ENCODE results near the gene SKIC3. TPM values are rescaled to one million over a fixed set of nuclear protein-coding genes. Genes with fewer than 3 reads are reported as not detected.

The SKIC3 gene
- 117 and 119 TPM in 2 replicates for total RNA-seq

DNA sequence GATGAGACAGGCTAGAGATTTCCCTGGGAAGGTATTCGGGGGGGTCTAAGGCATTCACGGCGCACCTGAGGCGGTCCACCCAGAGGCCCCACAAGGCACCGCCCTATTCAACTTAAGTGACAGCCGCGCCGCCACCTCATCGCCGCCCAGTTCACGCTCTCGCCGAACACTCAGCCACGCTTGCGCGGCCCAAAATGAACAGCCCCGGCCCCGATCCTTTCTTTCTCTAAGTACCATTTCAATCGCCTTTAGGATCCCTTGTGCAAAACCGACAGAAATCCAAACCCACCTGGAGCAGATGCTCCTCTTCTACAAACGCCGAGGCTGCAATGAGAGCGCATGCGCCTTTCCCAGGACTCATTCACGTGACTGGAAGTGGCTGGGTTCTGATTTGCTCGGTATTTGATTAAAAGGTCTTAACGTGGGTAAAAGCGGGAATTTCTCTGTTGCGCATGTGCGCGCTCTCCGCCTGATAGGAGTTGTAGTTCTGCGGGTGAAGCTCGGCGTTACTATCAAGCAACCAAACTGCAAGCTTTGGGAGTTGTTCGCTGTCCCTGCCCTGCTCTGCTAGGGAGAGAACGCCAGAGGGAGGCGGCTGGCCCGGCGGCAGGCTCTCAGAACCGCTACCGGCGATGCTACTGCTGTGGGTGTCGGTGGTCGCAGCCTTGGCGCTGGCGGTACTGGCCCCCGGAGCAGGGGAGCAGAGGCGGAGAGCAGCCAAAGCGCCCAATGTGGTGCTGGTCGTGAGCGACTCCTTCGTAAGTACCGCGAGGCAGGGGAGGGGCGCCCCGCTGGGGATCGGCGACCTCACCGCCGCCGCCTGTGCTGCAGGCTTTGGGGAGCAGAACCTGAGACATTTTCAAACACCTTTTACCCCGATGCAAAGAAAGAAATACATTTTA, at the start of gene SKIC3, which contains the start of gene ARSK:
Gene SKIC3, minus strand, starts transcription at position 331 of the 902 bp plus-strand sequence. CDS start 7,827 bp downstream, outside the sequence.
Gene ARSK, plus strand, starts transcription at position 455 of the 902 bp plus-strand sequence. Its CDS starts 178 bp downstream, at position 633.
- DNase-seq: peak; percentile 99

DNA sequence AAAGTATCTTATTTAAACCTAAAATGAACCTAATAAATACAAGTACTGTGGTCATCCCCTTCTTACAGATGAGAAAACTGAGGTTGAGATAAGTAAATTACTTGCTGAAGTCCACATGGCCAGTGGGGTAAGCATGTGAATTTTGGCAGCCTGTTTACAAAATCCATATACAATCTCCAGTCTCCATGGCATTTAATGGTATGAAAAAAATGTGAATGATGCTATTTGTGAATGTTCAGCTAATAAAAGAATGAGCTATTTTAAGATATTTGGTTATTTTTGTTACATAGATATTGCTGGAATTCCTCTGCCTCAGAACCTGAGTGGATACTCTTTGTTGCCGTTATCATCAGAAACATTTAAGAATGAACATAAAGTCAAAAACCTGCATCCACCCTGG, 45.8 kb upstream of the SKIC3 start:
- DNase-seq: no peak

DNA sequence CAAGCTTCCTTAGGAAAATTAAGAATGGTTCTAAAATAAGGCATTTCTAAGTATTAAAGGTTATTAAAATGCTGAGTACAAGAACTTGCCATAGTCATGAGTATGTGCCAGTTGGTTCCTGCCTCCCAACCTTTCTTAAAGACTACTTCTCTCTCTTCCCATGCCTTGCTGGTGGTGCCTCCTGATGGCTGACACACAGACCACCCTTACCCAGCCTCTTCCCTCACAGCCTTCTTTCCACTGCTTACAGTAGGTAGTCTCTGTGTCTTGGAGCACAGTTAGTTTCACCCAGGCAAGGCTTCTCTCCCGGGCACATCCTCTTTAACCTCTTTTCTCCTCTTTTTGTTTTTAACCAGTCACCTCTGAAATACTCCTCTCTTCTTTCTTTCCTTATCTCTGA, 44.5 kb upstream of the SKIC3 start:
- no peak for DNase-seq

DNA sequence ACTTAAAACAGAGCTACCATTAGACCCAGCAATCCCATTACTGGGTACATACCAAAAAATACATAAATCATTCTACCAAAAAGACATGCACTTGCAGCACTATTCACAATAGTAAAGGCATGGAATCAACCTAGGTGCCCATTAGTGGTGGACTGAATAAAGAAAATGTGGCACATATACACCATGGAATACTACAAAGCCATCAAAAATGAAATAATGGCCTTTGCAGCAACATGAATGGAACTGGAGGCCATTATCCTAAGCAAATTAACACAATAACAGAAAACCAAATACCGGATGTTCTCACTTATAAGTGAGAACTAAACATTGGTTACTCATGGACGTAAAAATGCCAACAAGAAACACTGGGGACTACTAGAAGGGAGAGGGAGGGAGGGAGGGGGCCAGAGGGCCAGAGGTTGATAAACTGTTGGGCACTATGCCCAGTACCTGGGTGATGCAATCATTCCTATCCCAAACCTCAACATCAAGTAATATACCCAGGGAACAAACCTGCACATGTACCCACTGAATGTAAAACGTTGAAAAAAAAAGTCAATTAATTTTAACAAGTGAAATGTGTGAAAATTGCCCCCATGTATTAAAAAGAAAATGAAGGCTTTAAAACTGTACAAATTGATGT, 40.6 kb upstream of the SKIC3 start:
- DNase-seq: no peak

DNA sequence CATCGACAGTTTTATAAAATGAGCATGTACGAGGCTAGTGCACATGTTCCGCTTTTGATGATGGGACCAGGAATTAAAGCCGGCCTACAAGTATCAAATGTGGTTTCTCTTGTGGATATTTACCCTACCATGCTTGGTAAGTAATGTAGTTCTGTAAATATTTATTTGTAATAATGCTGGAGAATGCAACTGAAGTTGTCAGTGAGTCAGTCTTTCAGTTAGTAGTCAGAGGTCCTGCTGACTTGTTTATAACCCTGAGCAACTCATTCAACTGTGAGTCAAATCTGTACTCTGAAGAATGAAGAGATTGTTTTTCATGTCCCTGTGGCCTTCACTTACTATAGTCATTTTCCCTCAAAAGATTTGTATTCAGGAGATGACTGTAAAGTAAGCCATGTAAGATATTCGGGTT, 36.7 kb upstream of the SKIC3 start:
- DNase-seq: peak; percentile 64

DNA sequence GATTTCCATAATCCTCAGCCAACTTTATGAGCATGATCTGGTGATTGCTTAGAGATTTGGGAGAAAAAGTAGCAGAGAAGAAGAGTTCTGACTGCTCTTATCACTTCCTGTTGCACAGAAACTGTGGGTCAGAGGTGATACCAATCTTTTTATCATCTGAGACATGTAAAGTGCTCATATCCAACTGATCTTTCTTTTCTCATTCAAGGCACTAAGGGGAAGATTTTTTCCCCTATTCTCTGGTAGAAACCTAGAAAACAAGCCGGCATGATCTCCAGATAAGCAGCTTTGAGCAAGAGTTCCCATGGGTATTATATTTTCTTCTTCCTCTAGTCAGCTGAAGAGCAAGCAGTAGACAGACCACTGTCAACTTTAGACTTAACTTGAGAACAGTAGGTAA, 36.1 kb upstream of the SKIC3 start:
- DNase-seq: peak; percentile 2

DNA sequence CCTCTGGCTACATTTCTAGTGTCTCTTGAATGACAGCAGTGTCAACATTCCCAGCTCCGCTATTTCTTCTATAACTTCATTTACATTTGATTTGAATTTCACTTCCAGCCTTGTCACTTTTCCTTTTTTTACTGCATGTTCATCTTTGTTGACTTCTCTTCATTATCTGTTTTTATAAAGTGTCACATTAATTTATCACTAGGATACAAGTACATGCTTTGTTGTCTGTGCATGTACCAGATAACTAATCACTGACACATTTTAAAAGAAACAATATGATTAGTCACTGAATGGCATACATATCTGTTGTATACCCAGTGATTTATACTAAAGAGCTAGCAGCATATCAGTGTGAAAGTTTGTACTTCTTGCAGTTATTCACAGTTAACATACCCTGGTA, 29.2 kb upstream of the SKIC3 start:
- DNase-seq: no peak

DNA sequence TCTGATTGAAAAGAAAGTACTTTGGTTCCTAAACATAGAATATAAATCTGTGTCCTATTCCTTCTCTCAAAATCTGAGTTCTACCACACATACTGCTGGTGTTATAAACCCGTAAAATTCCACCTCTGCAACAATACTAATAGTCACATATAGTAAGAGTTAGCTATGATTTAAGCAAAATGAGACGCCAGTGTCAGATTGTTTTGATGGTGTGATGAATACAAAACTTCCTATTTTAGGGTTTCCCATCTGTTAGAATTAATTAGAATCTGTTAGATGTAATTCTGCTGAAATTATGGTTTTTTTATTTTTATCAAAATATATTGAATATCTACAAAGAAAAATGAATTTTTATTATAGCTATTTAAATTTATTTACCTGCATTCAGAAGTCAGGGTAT, 26.8 kb upstream of the SKIC3 start:
- DNase-seq: no peak

DNA sequence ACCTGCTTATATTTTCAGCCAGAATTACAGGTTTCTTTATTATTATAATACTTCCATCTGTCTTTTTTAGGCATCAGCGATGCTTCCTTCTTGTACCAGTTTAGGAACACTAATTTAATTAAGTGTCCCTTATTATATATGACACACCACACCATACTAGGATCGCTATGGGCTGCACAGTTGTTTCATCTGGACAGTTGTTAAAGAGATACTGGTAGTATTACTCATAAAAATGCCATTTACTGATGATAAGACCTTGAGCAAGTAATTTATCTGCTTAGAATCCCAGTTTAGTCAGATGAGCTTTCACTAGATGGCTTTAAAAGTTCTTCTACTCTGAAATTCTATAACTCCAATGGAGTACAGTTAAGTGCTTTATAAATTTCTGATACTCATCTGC, 17.2 kb upstream of the SKIC3 start:
- DNase-seq: no peak

DNA sequence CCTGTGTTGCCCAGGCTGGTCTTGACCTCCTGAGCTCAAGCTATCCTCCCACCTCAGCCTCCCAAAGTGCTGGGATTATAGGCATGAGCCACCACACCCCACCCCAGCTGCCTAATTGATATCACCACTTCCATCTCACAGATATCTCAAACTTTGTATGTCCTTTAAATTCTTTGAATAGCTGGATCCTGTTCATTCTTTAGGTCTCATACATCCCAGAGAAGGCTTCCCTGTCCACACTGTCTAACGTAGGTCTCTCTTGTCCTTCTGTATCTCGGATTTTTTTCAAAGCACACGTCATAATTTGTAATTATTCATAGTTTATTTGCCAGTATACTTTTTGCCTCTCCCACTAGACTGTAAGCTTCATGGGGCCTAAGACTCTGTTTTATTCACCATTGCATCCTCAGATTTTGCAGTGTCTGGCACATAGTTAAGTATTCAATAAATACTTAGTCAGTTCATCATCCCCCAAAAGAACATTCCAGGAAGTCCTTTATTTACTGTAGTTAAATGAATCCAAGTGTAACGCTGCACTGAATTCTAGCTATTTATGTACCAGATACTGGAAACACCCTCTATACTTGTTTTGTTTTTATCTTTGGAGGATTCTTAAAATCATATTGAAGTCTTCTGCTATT, 10.6 kb upstream of the SKIC3 start:
- peak; percentile 12 for DNase-seq

DNA sequence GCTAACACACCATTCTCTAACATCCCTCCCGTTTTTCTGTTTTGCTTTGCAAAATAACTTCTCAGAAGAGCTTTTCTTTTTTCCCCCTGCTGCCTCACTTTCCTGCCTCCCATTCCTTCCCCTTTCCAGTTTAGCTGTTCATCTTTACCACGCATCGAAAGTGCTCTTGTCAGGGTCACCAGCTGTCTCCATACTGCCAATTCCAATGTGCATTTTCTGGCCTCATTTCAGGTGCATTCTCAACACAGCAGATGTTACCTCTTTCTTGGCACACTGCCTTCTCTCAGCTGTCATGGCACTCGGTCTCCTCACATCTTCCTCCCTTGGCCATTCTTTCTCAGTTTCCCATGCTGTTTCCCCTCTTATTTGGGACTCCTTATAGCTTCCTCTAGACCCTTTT, 9.7 kb upstream of the SKIC3 start:
- DNase-seq: no peak

DNA sequence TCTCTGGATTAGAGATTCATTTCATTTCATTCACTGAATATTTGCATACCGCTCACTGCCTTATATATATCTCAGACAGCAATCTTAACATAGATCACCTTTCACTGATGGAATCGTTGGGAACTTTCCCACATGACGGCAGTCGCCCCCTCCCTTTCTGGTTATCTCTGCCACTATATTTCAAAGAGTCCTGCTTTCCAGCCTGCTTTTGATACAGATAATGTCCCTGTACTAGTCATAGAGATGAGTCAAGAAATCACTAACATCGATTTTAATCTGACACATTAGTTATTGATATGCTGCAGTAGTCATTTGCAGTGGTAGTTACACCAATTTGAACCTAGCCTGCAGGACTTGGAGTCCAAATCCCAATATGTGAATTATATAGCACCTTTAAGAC, 8.6 kb upstream of the SKIC3 start:
- no peak for DNase-seq

DNA sequence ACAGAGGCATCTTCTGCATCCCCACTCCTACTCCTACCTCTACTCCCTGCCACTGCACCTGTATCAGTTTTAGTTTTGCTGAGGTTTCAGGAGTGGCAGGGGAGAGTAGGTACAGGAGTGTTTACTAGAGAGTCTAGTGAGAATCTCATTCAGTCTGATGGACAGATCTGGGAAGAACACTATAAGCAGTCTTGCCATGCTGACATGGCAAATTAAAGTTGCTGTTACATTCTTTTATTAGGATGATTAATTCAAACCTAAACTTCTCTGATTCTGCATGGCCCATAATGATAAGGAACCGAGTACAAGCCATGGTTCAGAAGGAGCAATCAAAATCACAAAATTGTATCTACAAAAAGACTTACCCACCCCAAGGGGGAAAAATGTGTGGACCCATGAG, 7.5 kb upstream of the SKIC3 start:
- DNase-seq: no peak

DNA sequence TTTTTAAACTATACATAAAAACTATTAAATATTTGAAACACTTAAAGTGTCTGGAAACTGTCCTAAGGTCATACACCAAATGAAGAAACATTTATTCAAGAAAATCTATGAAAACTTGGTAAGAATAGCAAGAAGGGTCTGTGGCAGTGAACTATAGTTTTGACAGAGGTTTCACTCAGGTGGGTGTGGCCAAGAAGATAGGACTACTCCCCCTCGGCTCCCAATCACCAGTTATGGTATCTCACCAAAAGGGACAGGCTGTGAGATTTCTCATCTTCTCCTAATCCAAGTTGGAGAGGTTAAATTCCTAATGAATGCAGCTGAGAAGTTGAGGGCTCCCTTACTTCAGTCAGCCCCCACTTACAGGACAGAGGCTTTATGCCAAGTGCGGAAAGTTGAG, 3.1 kb upstream of the SKIC3 start:
- DNase-seq: no peak

DNA sequence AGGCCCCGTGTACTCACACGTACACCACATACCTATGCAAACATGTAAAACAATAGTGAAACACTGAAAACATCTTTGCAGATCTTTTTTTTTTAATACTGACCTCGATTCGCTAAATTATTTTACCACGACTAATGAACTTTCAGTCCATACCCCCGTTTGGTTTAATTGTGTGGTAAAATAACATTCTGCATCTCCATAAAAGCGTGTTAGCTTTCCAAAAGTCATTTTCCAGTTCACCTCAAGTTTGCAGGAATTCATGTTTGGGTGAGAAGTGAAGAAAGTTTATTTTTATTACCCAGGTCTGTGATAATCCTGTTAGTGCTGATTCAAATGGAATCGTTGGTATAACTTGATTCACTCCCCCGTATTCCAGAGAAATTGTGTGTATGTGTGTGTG, 776 bp upstream of the SKIC3 start:
- peak; percentile 6 for DNase-seq

DNA sequence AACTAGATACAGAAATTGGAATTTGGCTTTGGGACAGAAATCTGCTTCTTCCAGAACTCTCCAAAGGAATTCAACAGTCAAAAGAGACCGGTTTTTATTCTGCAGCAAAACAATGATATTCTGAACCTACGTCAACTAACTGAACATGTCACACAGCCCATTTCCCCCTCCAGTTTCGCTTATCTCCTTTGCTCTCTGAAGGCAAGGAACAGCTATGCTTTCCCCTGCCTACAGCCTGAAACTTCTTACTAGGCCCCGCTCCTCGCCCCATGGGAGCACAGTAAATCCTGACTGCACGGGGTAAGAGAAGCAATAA, 488 bp downstream of the SKIC3 start:
- no peak for DNase-seq

DNA sequence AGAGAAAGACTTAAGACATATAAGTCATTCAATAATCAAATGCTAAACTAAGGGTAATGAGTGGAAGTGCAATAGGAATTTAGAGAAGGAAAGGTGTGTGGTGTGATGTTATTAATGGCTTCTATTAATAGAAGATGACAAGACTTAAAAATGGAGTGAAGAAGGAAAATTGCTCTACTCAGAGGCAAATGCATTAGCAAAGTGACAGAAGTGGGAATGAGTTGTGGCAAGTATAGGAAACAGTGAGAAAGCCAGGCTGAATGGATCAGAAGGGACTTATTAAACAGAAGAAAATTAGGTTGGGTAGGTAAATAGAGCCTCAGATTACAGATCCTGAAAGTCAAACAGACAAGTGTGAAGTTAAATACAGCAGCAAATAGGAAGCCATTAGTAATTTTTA, 5.7 kb downstream of the SKIC3 start:
- no peak for DNase-seq

DNA sequence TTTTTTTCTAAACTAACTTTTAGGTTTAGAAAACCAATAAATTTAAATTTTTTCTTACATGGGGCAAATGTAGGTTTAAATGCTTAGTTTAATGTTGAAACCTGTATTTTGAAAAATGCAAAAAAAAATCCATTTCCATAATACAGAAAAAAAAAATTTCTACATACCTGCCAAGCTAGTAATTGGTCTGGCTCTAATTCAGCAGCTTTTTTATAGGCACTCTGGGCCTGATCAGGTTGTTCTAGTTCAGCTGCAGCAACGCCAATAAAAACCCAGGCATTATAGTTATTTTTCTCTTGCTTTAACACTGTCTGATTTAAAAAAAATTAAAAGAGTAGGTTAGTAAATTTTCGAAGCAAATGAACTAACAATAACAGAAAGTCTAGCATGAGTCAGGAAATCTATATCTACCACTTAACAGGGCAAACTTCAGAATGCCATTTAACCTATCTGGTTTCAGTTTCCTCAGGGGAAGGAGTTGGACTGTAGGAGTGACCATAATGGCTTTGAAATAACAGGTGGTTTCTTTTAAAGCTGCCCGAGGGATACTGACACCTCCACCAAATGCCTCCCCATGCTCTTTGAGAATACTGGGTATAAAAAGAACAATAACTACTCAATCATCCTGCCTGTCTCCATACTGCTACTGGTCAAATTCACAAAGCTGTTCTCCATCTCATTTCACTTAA, 11.6 kb downstream of the SKIC3 start:
- DNase-seq: no peak

DNA sequence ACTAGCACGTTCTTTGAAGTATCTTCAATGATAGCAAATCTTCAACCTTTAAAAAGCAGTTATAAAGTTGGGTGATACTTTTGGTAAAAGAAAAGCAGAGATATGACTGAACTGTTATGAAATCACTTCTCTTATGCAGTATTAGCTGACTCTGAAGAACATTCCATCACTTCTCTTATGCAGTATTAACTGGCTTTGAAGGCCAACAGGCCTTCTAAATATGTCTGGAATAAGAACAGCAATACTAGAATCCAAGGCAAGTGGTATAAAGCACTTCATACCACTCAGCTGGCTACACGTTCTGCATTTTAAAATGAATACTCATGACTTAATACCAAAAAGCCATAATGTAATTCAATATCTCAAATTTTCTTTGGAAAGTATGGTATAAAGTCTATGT, 17.3 kb downstream of the SKIC3 start:
- no peak for DNase-seq

DNA sequence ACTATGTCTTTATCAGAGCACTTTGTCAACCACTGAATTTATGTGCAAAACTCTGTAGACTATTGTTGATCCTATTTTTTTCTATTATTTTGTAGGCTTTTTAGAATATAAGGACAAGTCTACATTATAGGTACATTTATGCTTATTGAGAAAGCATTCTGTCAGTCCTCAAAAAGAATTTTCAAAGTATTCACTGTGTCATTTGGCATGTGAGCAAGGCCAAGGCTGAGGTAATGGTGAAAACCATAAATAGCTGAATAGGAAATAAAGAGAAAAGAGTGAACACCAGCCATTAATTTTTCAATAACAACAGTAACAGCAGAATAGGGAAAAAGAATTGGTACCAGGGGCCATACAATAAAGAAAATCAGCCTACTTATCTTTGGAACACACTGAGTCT, 21.0 kb downstream of the SKIC3 start:
- no peak for DNase-seq

DNA sequence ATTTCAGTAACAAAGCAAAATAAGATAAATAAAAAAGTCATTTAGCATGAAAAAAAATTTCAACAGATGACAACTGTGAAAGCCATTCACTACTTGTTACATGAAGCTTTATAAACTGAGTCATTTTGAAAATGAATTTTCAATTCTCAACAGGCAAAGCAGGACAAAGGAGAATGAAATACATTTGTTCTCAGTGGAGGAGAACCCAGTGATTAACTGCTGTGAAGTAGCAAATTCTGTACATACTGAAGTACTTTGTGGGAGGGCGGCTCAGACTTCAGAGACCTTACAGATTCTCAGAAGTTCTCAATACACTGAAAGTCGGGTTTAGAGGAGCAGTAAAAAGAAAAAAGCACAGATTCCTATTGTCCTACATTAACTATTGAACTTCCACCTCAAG, 21.7 kb downstream of the SKIC3 start:
- no peak for DNase-seq

DNA sequence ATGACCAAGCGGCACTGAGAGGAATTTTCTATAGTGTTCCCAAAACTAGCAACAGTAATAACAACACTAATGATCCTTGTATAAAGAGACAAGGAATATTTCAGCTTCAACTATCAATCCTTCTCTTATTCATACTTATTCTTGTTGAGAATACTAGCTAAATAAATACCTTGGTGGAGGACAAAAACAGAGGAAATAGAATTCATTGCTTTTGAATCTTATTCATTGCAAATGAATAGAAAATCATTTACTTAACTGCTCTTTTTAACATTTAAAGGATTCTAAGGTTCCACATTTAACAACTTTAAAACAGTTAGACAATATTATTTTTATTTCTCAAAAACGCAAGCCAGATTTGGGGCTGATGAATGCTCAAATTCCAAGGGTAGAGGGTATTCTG, 22.4 kb downstream of the SKIC3 start:
- no peak for DNase-seq

DNA sequence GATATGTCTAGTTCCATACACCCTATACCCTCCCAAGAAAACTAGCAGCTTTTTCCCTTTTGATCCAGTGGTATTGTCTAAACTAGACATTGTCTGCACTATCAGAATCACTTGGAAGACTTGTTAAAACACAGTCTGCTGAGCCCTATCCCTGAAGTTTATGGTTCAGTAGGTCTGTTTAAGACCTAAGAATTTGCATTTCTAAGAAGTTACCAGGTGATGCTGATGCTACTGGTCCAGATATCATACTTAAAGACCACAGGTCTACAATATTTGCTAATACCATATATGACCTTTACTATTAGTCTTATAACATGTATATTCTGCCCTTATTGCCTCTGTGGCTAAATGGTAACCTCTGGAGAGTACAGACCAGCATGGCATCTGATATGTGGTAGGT, 23.3 kb downstream of the SKIC3 start:
- DNase-seq: no peak

Data from dermis blood vessel endothelial cell (primary cell).